A549 (cell line): ENCODE data around the gene SLC9A3. TPM values are rescaled to one million over a fixed set of nuclear protein-coding genes. Genes with fewer than 3 reads are reported as not detected.

Experiments
- ATAC-seq, 2 experiments: fragments of 200-7000 bp in 1 of 2; fragments of >200 bp in 1 of 2; cut with Nextera tagmentation in 1 of 2; cut with Tn5 transposase in 1 of 2; 3 replicates each; pipeline versions ENCODE4 v1.8.0 to v1.9.1; 2018 to 2020; ENCODE audit warnings: mild to moderate bottlenecking in 1 of 2, moderate library complexity in 1 of 2
- CTCF ChIA-PET: fragments of 300-600 bp; sonication (Branson Sonifier 250); formaldehyde crosslinking; extraction: SDS; loops from one replicate; lab custom pipeline; 2021; ENCODE audit warnings: antibody characterized with exemption, inconsistent platforms; lab: Yijun Ruan, JAX
- POLR2A ChIA-PET: fragments of 350-600 bp; formaldehyde crosslinking; extraction: SDS; loops from one replicate; lab custom pipeline; 2021; ENCODE audit warnings: antibody characterized with exemption, inconsistent platforms; lab: Yijun Ruan, JAX
- DNase-seq, 2 experiments: peaks; one replicate each; pipeline versions ENCODE4 v3.0.0 to v3.0.0-alpha.2; 2011 to 2016; ENCODE audit warnings: low read depth in 1 of 2, low spot score in 1 of 2
- FAIRE-seq: peaks from 2 replicates; lab custom pipeline; 2011; peaks lifted over from hg19 to GRCh38; lab: Jason Lieb, UNC
- H3K27ac ChIP-seq, 2 experiments: fragments of >200 bp; sonication (Bioruptor Twin); formaldehyde crosslinking; 3 replicates each; pipeline ENCODE4 v1.5.1; 2016 to 2017
- H3K4me1 ChIP-seq: fragments of >200 bp; sonication (Bioruptor Twin); formaldehyde crosslinking; 3 replicates; pipeline ENCODE4 v1.6.1; 2016
- H3K4me2 ChIP-seq: fragments of >200 bp; sonication (Bioruptor Twin); formaldehyde crosslinking; 3 replicates; pipeline ENCODE4 v1.6.1; 2016
- H3K4me3 ChIP-seq: fragments of >200 bp; sonication (Bioruptor Twin); formaldehyde crosslinking; 3 replicates; pipeline ENCODE4 v1.5.1; 2016
- H3K9me3 ChIP-seq: fragments of >200 bp; sonication (Bioruptor Twin); formaldehyde crosslinking; 3 replicates; pipeline ENCODE4 v1.6.1; 2016
- CBX2 ChIP-seq: fragments of 200-600 bp; sonication (generic); IDR thresholded peaks from 2 replicates; pipeline ENCODE4 v1.6.1; 2016; ENCODE audit warnings: low read depth, mild to moderate bottlenecking, borderline replicate concordance
- CBX8 ChIP-seq: fragments of 200-600 bp; sonication (generic); IDR thresholded peaks from 2 replicates; pipeline ENCODE4 v1.6.1; 2016
- CHD2 ChIP-seq: fragments of 150-350 bp; IDR thresholded peaks from 2 replicates; pipeline ENCODE4 v1.6.1; 2014; ENCODE audit warnings: low read length; ENCODE audit not compliant: partially characterized antibody
- CHD4 ChIP-seq: fragments of 200-600 bp; sonication (generic); IDR thresholded peaks from 2 replicates; pipeline ENCODE4 v1.6.1; 2016; ENCODE audit warnings: antibody characterized with exemption, mild to moderate bottlenecking, borderline replicate concordance
- EHMT2 ChIP-seq: fragments of 200-600 bp; sonication (generic); IDR thresholded peaks from 2 replicates; pipeline ENCODE4 v1.6.1; 2016; ENCODE audit warnings: antibody characterized with exemption, low read depth, mild to moderate bottlenecking, moderate library complexity
- ESRRA ChIP-seq: fragments of 150-350 bp; IDR thresholded peaks from 2 replicates; pipeline ENCODE4 v1.6.1; 2014; ENCODE audit warnings: mild to moderate bottlenecking, low read length, borderline replicate concordance
- FOSB ChIP-seq: fragments of 250-450 bp; sonication (Bioruptor Pico); IDR thresholded peaks from 2 replicates; pipeline ENCODE4 v1.5.0; 2020; ENCODE audit warnings: mild to moderate bottlenecking, moderate library complexity
- FOXS1 ChIP-seq: fragments of 250-450 bp; sonication (Bioruptor Pico); IDR thresholded peaks from 2 replicates; pipeline ENCODE4 v1.5.0; 2020; ENCODE audit warnings: mild to moderate bottlenecking, moderate library complexity
- HDAC2 ChIP-seq: fragments of 200-600 bp; sonication (generic); IDR thresholded peaks from 2 replicates; pipeline ENCODE4 v1.6.1; 2016
- HEYL ChIP-seq: fragments of 250-450 bp; sonication (Bioruptor Pico); IDR thresholded peaks from 2 replicates; pipeline ENCODE4 v1.8.0; 2021; ENCODE audit warnings: mild to moderate bottlenecking, moderate library complexity
- HOXA7 ChIP-seq: fragments of 250-450 bp; sonication (Bioruptor Pico); IDR thresholded peaks from 2 replicates; pipeline ENCODE4 v1.5.0; 2020; ENCODE audit warnings: mild to moderate bottlenecking, moderate library complexity
- KDM1A ChIP-seq: fragments of 200-600 bp; sonication (generic); IDR thresholded peaks from 2 replicates; pipeline ENCODE4 v1.6.1; 2016; ENCODE audit warnings: low read depth, mild to moderate bottlenecking
- MAFK ChIP-seq: fragments of 450-650 bp; IDR thresholded peaks from 2 replicates; pipeline ENCODE4 v1.6.1; 2014; ENCODE audit not compliant: partially characterized antibody
- MAZ ChIP-seq: fragments of 150-350 bp; IDR thresholded peaks from 2 replicates; pipeline ENCODE4 v1.6.1; 2014; ENCODE audit warnings: antibody characterized with exemption, low read depth, low read length, borderline replicate concordance
- NPAS2 ChIP-seq: fragments of 250-450 bp; sonication (Bioruptor Pico); IDR thresholded peaks from 2 replicates; pipeline ENCODE4 v1.8.0; 2022; ENCODE audit warnings: mild to moderate bottlenecking, moderate library complexity, borderline replicate concordance
- POLR2A ChIP-seq: IDR thresholded peaks from 2 replicates; pipeline ENCODE4 v1.6.1; 2012; ENCODE audit warnings: mild to moderate bottlenecking, low read length
- POLR2AphosphoS2 ChIP-seq: conservative IDR thresholded peaks from 2 replicates; pipeline ENCODE4 v1.6.1; 2012; ENCODE audit warnings: low read length, improper control_type of control experiment, inconsistent platforms
- RAD21 ChIP-seq, 2 experiments: fragments of >200 bp in 1 of 2; sonication (Bioruptor Twin) in 1 of 2; formaldehyde crosslinking in 1 of 2; IDR thresholded peaks in 1 of 2; conservative IDR thresholded peaks in 1 of 2; 2 replicates in 1 of 2; 3 replicates in 1 of 2; pipeline ENCODE4 v1.6.1; 2012 to 2018; ENCODE audit warnings: inconsistent platforms in 1 of 2
- RFX5 ChIP-seq: fragments of 450-650 bp; IDR thresholded peaks from 2 replicates; pipeline ENCODE4 v1.7.1; 2014; ENCODE audit warnings: antibody characterized with exemption, mild to moderate bottlenecking, moderate library complexity
- RNF2 ChIP-seq: fragments of 200-600 bp; sonication (generic); IDR thresholded peaks from 2 replicates; pipeline ENCODE4 v1.6.1; 2016; ENCODE audit warnings: low read depth, mild to moderate bottlenecking, antibody characterized with exemption, moderate library complexity, borderline replicate concordance
- TP53 ChIP-seq: fragments of 250-450 bp; sonication (Bioruptor Pico); IDR thresholded peaks from 2 replicates; pipeline ENCODE4 v1.5.0; 2021; ENCODE audit warnings: mild to moderate bottlenecking, moderate library complexity
- ZSCAN20 ChIP-seq: fragments of 250-450 bp; sonication (Bioruptor Pico); IDR thresholded peaks from 2 replicates; pipeline ENCODE4 v1.8.0; 2022; ENCODE audit warnings: mild to moderate bottlenecking, moderate library complexity
- WGBS: methylation state at CpG from one replicate; pipeline ENCODE4 v1.1.6; 2017; ENCODE audit errors: missing lambda C conversion rate; 5-methylcytosine and 5-hydroxymethylcytosine counted together
- polyA plus RNA-seq, 4 experiments: library from polyadenylated mRNA; depleted of rRNA in 3 of 4; stranded (reverse); fragments of >200 nt; fragmentation: RNase III in 1 of 4; extraction: RNeasy Plus Mini Kit Qiagen cat#74134 plus additional on column Dnase treatment in 1 of 4; gene quantifications; 2 replicates in 3 of 4; 3 replicates in 1 of 4; pipeline ENCODE4 v1.2.3, GENCODE V29; 2011 to 2017
- TF ChIP-seq, protein P1 (sequence below): fragments of 250-450 bp; sonication (Bioruptor Pico); IDR thresholded peaks from 2 replicates; pipeline ENCODE4 v1.5.0; 2020; ENCODE audit warnings: low read depth, mild to moderate bottlenecking, moderate library complexity
- TF ChIP-seq, protein P2 (sequence below): fragments of >200 bp; sonication (Bioruptor Twin); formaldehyde crosslinking; IDR thresholded peaks from 3 replicates; pipeline ENCODE4 v1.6.1; 2016
- TF ChIP-seq, protein P3 (sequence below): fragments of 250-450 bp; sonication (Bioruptor Pico); IDR thresholded peaks from 2 replicates; pipeline ENCODE4 v1.5.0; 2021; ENCODE audit warnings: mild to moderate bottlenecking, moderate library complexity, borderline replicate concordance

The SLC9A3 gene
- polyA plus RNA-seq, 2 of the 4 experiments (the other 2 are of a cell fraction) = 1.3 TPM

DNA sequence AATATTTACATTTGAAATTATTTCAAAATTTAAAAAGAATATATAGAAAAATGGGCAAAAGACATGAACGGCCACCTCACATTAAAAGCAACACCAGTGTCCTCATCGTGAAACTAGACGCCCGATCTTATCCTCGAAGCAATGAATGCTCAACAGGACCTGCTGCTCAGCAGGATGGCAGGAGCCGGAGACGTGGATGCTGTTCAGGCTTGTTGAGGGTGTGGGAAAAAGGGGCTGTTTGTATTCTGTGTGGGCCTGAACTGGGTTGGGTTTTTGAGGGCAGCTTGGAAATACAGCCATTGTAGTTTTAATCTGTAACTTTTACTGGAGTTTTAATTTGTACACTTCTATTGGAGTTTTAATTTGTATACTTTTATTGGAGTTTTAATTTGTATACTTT is 60.9 kb downstream of the SLC9A3 start:
- DNase-seq (no peak), FAIRE-seq (no peak)

DNA sequence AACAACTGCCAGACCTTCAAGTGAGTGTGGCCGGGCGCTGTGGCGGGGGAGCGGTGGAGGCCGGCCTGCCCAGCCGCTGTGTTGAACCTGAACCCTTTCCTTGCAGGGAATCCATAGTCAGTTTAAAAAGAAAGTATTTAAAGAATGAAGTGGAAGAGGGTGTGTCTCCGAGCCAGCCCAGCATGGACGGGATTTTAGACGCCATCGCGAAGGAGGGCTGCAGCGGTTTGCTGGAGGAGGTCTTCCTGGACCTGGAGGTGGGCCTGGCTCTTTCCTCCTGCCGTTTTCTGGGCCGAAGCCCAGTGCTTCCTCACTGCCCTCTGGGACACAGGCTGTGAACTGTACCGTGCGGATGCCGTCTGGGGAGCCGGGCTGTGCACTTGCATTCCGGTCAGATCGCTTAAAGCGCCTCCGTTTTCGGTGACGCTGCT is 62.2 kb downstream of the SLC9A3 start:
- no peak overlapping the region for H3K27ac ChIP-seq
- ATAC-seq (no peak), DNase-seq (no peak), FAIRE-seq (no peak)
- TF ChIP-seq CHD2 (no peak), RAD21 (conservative IDR thresholded peaks at IDR 0.05 in 1 of 2, IDR thresholded peaks at IDR 0.05 in 1 of 2) (no peak), CBX8 (no peak), EHMT2 (no peak), CBX2 (no peak), RNF2 (no peak), ZSCAN20 (CRISPR knock-in tag) (no peak), HDAC2 (no peak), FOSB (CRISPR knock-in tag) (no peak), MAFK (no peak)
- TF ChIP-seq, protein P1, sequence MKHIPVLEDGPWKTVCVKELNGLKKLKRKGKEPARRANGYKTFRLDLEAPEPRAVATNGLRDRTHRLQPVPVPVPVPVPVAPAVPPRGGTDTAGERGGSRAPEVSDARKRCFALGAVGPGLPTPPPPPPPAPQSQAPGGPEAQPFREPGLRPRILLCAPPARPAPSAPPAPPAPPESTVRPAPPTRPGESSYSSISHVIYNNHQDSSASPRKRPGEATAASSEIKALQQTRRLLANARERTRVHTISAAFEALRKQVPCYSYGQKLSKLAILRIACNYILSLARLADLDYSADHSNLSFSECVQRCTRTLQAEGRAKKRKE (CRISPR knock-in tag) = no peak
- TF ChIP-seq, protein P2, sequence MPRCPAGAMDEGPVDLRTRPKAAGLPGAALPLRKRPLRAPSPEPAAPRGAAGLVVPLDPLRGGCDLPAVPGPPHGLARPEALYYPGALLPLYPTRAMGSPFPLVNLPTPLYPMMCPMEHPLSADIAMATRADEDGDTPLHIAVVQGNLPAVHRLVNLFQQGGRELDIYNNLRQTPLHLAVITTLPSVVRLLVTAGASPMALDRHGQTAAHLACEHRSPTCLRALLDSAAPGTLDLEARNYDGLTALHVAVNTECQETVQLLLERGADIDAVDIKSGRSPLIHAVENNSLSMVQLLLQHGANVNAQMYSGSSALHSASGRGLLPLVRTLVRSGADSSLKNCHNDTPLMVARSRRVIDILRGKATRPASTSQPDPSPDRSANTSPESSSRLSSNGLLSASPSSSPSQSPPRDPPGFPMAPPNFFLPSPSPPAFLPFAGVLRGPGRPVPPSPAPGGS = no peak
- H3K4me2 ChIP-seq = no peak overlapping the region
- WGBS = 95% methylated on average over 23 of the region's 24 CpGs
- no peak overlapping the region for H3K4me3 ChIP-seq
- H3K4me1 ChIP-seq = peaks cover 4% of the 10 kb centered on the region; the same call in 1 of the 3 replicates
- ChIA-PET CTCF (no interaction called here), POLR2A (no interaction called here)
- H3K9me3 ChIP-seq = no peaks in the 10 kb centered on the region

More for the DNA sequence above, 60.9 kb downstream of the SLC9A3 start:
- Histone ChIP-seq H3K4me1 (peaks cover 4% of the 10 kb centered on the region; the same call in 1 of the 3 replicates), H3K9me3 (no peaks in the 10 kb centered on the region), H3K4me2 (no peak overlapping the region), H3K4me3 (no peak overlapping the region), H3K27ac (no peak overlapping the region)
- 90% methylated on average over 7 of the region's 7 CpGs for WGBS
- ChIA-PET POLR2A (no interaction called here), CTCF (interaction anchor here (1.4 kb wide), 1 partner anchor 17 kb away, joined by 4 read pairs; no protein-coding TSS in a partner anchor)
- no peak for ATAC-seq
- TF ChIP-seq MAFK (no peak), NPAS2 (CRISPR knock-in tag) (no peak), FOXS1 (CRISPR knock-in tag) (no peak), KDM1A (no peak), MAZ (no peak), POLR2AphosphoS2 (no peak), POLR2A (no peak), HEYL (CRISPR knock-in tag) (no peak), CBX8 (no peak), CHD4 (no peak), HOXA7 (CRISPR knock-in tag) (no peak), ESRRA (no peak), TP53 (CRISPR knock-in tag) (no peak), RFX5 (no peak)
- TF ChIP-seq, protein P3, sequence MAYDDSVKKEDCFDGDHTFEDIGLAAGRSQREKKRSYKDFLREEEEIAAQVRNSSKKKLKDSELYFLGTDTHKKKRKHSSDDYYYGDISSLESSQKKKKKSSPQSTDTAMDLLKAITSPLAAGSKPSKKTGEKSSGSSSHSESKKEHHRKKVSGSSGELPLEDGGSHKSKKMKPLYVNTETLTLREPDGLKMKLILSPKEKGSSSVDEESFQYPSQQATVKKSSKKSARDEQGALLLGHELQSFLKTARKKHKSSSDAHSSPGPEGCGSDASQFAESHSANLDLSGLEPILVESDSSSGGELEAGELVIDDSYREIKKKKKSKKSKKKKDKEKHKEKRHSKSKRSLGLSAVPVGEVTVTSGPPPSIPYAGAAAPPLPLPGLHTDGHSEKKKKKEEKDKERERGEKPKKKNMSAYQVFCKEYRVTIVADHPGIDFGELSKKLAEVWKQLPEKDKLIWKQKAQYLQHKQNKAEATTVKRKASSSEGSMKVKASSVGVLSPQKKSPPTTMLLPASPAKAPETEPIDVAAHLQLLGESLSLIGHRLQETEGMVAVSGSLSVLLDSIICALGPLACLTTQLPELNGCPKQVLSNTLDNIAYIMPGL (CRISPR knock-in tag) = no peak
- TF ChIP-seq, protein P2 = no peak
